Hypothalamus (tissue), 51 donors: Measurements from ENCODE around the gene ACP3.

Experiments used
- DNase-seq, 51 donors: peaks; one replicate each; lab custom pipeline; 2025; lab: John Stamatoyannopoulos, UW

ACP3 gene

GRCh38 chr3:132401255-132401654 is 84.0 kb downstream of the ACP3 start:
- DNase-seq, result no peak

- no peak for DNase-seq
Observed at GRCh38 chr3:132404276-132404675, 87.1 kb downstream of the ACP3 start.

- no peak for DNase-seq
Observed at GRCh38 chr3:132405188-132405587, 88.0 kb downstream of the ACP3 start.

- no peak for DNase-seq
Observed at GRCh38 chr3:132405609-132406299, 88.5 kb downstream of the ACP3 start.

- no peak for DNase-seq
Observed at GRCh38 chr3:132406587-132406986, 89.4 kb downstream of the ACP3 start.

- no peak for DNase-seq
Observed at GRCh38 chr3:132407025-132407424, 89.8 kb downstream of the ACP3 start.
